Measurements from ENCODE around the gene SPRED2.

SPRED2 gene

GRCh38 chr2:65364986-65365733 lies 67.2 kb downstream of the SPRED2 start:
- DNase-seq (ENCODE audit: low read depth): no peak

- DNase-seq (ENCODE audit: low read depth): no peak
Observed at GRCh38 chr2:65363879-65364666, 68.3 kb downstream of the SPRED2 start.

DNA sequence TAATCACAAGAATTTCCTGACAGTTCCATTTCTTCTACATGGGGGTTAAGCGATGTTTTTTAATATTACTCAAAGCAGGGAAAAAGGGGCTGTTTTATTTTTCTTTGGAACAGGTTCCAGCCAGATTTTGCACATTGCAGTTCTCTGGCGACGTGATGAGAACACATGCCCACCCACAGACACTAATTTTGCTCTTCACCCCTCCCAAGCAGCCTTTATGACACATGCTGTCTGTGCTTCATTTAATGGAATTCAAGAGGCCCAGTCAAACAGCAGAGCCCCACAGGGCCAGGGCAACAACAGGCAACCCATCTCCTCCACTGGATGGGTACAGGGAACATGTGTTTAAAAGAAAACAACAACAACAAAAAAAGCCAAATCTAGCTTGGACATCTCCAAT lies 70.8 kb downstream of the SPRED2 start:
- no peak for DNase-seq (ENCODE audit: low read depth)

- DNase-seq (ENCODE audit: low read depth): no peak
Observed at GRCh38 chr2:65360441-65360840, 72.0 kb downstream of the SPRED2 start.

DNA sequence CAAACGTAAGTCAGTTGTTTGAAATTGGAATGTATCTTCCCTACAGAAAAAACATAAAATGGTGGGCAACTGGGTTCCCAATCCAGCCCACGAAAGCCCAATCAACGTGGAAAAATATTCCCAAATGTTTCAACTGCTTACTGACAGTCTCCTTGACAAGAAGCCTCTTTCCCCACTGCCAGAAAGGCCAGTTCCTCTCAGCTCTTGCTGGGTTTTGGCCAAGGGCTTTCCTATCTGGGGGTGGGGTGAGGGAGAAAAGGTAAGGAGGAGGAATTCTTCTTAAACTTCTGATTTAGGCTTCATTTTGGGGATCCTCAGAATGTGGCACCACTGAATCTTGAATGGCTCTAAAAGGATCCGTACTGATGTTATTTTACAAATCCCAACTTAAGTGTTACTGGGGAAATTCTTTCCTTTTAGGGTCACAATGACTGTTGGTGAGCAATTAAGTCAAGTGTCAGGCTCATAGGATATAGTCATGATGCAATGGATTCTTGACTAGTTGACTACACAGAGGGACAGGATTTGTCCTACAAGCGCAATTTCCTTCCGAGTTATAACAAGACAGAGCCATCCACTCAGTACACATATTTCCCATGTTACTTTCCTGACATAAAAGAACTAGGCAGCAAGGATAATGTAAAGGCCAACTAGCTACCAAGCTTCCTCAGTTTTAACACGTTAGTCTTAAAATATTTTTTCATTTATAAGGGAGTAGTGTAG lies 73.6 kb downstream of the SPRED2 start:
- DNase-seq (ENCODE audit: low read depth): no peak

DNA sequence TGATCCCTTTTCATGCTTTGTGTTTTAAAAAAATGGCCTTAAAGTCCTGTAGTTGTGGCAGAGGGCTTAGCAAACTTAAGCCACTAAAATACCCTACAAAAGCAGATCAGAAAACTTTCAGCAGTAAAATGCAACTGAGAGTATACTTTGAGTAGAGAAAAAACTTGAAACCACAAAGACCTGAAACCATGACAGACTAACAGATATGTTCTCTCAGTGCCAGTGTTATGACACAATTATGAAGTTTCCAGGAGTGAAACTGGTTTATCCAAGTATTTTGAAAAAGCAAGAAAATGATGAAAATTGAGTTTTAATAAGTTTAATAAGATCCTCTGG lies 74.5 kb downstream of the SPRED2 start:
- no peak for DNase-seq (ENCODE audit: low read depth)

GRCh38 chr2:65357095-65357958 lies 75.1 kb downstream of the SPRED2 start:
- DNase-seq (ENCODE audit: low read depth): no peak

GRCh38 chr2:65355186-65355831 lies 77.1 kb downstream of the SPRED2 start:
- DNase-seq (ENCODE audit: low read depth): no peak

GRCh38 chr2:65354773-65355172 lies 77.6 kb downstream of the SPRED2 start:
- no peak for DNase-seq (ENCODE audit: low read depth)

- no peak for DNase-seq (ENCODE audit: low read depth)
Observed at GRCh38 chr2:65353927-65354326, 78.5 kb downstream of the SPRED2 start.

GRCh38 chr2:65353046-65353445 lies 79.4 kb downstream of the SPRED2 start:
- DNase-seq (ENCODE audit: low read depth): no peak

DNA sequence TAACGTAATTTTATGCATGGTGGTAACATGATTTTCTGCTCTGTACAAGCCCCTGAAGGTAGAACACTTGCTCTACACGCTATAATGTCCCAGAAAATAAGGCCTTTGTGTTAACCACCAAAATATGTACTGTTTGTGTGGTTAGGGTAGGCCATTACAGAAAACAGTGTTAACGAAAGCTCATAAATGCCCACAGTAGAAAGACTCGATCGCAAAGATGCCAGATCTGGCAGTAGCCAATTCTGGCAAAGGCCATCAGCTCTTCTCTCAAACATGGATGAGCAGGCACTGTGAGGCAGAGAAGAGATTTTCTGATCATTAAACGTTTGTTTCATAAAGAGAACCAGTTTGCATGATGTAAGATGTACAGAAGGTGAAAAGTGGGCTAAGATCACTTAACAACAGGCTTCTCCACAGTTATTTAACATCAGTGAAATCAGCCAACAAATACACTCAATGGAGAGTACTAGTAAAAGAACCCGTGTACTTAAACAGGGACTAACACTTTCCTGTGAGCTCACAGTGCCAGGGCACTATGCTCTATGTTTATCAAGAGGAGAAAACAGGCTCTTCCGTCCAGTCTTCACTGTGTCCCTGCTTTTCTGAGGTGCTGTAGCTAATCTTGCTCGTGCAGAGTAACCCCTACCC lies 80.3 kb downstream of the SPRED2 start:
- DNase-seq (ENCODE audit: low read depth): no peak

- no peak for DNase-seq (ENCODE audit: low read depth)
Observed at GRCh38 chr2:65351234-65351947, 81.0 kb downstream of the SPRED2 start.

- DNase-seq (ENCODE audit: low read depth): no peak
Observed at GRCh38 chr2:65350651-65351056, 81.7 kb downstream of the SPRED2 start.

DNA sequence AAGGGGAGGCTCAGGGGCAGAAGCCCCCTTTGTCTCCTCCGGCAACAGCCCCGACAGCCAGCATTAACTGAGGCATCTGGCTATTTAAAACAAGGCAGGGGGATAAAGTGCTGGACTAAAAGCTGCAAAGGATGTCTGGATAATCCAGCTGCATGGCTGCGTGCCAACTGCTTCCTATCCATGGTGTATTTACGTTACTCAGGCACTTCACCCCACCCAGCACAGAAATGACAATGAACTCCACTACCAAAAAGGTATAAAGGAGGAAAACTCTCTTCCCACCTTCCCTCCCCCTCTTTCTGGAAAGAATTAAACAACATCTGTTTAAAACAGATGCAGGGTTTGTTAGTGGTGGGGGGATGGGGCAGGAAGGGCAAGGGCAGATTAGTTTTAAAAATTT lies 82.5 kb downstream of the SPRED2 start:
- no peak for DNase-seq (ENCODE audit: low read depth)

DNA sequence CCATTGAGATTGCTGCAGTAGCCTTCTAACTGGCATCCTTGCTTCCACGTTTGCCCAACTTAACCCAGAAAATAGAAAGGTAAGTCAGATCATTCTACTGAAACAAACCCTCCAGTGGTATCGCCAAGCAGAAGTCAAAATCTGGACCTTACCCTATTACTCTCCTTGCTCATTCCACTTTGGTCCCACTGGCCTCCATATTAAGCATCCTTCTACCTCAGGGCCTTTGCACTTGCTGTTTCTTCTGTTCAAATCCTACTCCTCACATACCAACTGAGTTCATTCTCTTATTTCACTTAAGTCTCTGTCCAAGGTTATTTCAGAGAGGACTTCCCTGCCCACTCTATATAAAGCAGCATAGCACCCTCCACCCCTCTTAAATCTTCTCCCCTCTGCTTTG lies 84.5 kb downstream of the SPRED2 start:
- DNase-seq (ENCODE audit: low read depth): no peak

GRCh38 chr2:65345631-65346030 lies 86.8 kb downstream of the SPRED2 start:
- DNase-seq (ENCODE audit: low read depth): no peak

- DNase-seq (ENCODE audit: low read depth): no peak
Observed at GRCh38 chr2:65344689-65345088, 87.7 kb downstream of the SPRED2 start.

- DNase-seq (ENCODE audit: low read depth): no peak
Observed at GRCh38 chr2:65344182-65344581, 88.2 kb downstream of the SPRED2 start.

GRCh38 chr2:65343386-65343785 lies 89.0 kb downstream of the SPRED2 start:
- no peak for DNase-seq (ENCODE audit: low read depth)
